ENCODE data around the gene FKBP10. TPM values are rescaled to one million over a fixed set of nuclear protein-coding genes. Genes with fewer than 3 reads are reported as not detected.

Gene FKBP10
- total and polyA plus RNA-seq, 11 donors, result 6.5 to 40.4 (median 12.5) TPM

DNA sequence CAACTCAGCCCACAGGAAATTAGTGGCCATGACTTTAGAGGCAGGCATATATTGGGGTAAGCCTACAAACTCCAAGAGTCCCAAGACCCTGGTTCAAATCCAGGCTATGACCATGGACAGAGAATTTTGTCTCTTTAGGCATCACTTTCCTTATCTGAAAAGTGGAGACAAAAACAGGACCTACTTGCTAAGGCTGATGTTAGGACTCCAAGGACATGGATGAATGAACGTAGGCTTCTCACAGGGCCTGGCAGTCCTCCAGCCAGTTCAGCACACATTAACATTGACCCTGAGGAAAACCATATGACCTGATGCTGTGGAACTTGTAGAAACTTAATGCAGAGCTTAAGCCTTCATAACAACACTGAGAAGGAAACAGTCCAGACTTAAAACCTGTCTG is 1.4 kb downstream of the FKBP10 start:
- Histone ChIP-seq H3K36me3 (peaks cover 0 to 3% (median 0%) of the 10 kb centered on the region in 9 donors), H3K9me3 (no peaks in the 10 kb centered on the region), H3K27ac (no peak overlapping the region), H3K4me3 (peak overlapping the region in 2 of 12 donors; percentile 66 to 79), H3K27me3 (peaks cover 0 to 9% (median 0%) of the 10 kb centered on the region in 9 donors), H3K4me1 (peaks cover 0 to 36% (median 18%) of the 10 kb centered on the region in 12 donors)
- DNase-seq (no peak), ATAC-seq (no peak)
- intact Hi-C loops (cut with DNase I), result loop anchor here in 1 of 10 donors (10.0 kb wide), 1 partner anchor 71 kb away; no protein-coding TSS in a partner anchor
- no peak for TF ChIP-seq CTCF (IDR thresholded peaks at IDR 0.05)
- TF ChIP-seq POLR2A (IDR thresholded peaks at IDR 0.05), result no peak
- 13 to 43% (median 26%) methylated on average over 1 of the region's 1 CpG for WGBS, 4 donors

DNA sequence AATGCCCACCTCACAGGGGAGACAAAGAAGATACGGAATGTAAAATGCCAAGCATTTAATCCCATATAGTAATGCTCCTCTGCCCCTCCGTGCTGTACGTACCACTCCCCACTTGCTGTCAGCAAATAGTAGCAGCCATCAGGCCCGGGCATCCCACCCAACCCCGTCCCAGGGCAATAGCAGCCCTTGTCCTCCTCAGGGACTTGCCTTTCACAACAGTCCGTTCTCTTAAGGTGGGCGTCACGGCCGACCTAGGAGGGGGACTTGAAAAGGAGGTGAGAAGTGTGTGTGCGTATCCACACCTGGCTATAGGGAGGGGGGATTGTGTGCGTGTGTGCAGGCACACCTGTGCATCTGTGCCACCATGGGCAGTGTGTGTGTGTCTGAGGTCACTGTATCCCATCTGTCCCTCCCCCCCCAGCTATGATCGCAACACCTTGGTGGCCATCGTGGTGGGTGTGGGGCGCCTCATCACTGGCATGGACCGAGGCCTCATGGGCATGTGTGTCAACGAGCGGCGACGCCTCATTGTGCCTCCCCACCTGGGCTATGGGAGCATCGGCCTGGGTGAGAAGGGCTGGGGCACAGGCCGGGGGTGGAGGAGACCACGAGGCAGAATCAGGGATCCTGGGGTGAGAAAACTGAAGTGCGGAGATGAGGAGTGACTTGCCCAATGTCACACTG is 4.0 kb downstream of the FKBP10 start:
- peaks cover 0 to 6% (median 0%) of the 10 kb centered on the region in 9 donors for H3K27me3 ChIP-seq
- intact Hi-C loops (cut with DNase I), result loop anchor here in 1 of 10 donors (10.0 kb wide), 1 partner anchor 68 kb away; no protein-coding TSS in a partner anchor
- ATAC-seq (no peak), DNase-seq (no peak)
- H3K4me1 ChIP-seq, result peaks cover 0 to 16% (median 5%) of the 10 kb centered on the region in 12 donors
- no peak overlapping the region for H3K4me3 ChIP-seq
- H3K9me3 ChIP-seq, result no peaks in the 10 kb centered on the region
- no peak overlapping the region for H3K27ac ChIP-seq
- TF ChIP-seq CTCF (IDR thresholded peaks at IDR 0.05) (no peak), POLR2A (IDR thresholded peaks at IDR 0.05) (no peak)
- H3K36me3 ChIP-seq, result peaks cover 0 to 3% (median 0%) of the 10 kb centered on the region in 9 donors
- 93 to 97% (median 96%) methylated on average over 21 to 23 of the region's 23 CpGs for WGBS, 4 donors

- H3K36me3 ChIP-seq, result peaks cover 0 to 3% (median 0%) of the 10 kb centered on the region in 9 donors
- TF ChIP-seq CTCF (IDR thresholded peaks at IDR 0.05), result no peak
- TF ChIP-seq POLR2A (IDR thresholded peaks at IDR 0.05), result no peak
- ATAC-seq (no peak), DNase-seq (no peak)
- 96 to 98% (median 97%) methylated on average over 20 of the region's 20 CpGs for WGBS, 4 donors
- intact Hi-C loops (cut with DNase I), result loop anchor here in 1 of 10 donors (10.0 kb wide), 1 partner anchor 67 kb away; no protein-coding TSS in a partner anchor
- H3K4me3 ChIP-seq, result no peak overlapping the region
- H3K4me1 ChIP-seq, result peaks cover 0 to 4% (median 0%) of the 10 kb centered on the region in 12 donors
- H3K9me3 ChIP-seq, result no peaks in the 10 kb centered on the region
- no peaks in the 10 kb centered on the region for H3K27me3 ChIP-seq
- no peak overlapping the region for H3K27ac ChIP-seq
These were observed 5.2 kb downstream of the FKBP10 start for GRCh38 chr17:41818024-41818423.

DNA sequence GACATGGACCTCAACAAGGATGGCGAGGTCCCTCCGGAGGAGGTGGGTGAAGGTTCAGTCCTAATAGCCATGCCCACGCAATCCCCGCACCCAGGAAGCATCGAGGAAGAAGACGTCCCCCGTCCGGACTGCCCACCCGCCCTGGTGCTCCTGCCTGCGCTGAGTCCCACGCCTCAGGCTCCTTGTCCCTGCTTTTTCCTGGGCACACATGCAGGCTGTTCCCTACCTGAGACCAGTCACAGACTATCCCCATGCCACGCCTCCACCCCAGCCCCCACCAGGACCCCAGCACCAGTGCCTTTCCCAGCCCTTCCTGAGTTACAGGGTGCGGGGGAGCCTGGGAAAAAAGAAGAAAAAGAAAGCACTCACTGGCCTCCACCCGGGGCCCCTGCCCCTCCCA is 9.0 kb downstream of the FKBP10 start:
- intact Hi-C loops (cut with DNase I), result loop anchor here in 1 of 10 donors (10.0 kb wide), 1 partner anchor 63 kb away; no protein-coding TSS in a partner anchor
- no peak for TF ChIP-seq CTCF (IDR thresholded peaks at IDR 0.05)
- TF ChIP-seq POLR2A (IDR thresholded peaks at IDR 0.05), result no peak
- Histone ChIP-seq H3K36me3 (peaks cover 0 to 23% (median 18%) of the 10 kb centered on the region in 9 donors), H3K9me3 (no peaks in the 10 kb centered on the region), H3K4me1 (no peaks in the 10 kb centered on the region), H3K27ac (no peak overlapping the region), H3K27me3 (no peaks in the 10 kb centered on the region), H3K4me3 (no peak overlapping the region)
- 87 to 91% (median 90%) methylated on average over 6 to 14 of the region's 14 CpGs for WGBS, 4 donors
- ATAC-seq (peak in 1 of 4 donors; percentile 3), DNase-seq (no peak)

Measured in heart left ventricle (tissue), 16 donors.